ENCODE results near the gene RAB31.
"Not testable (repeated sequence)": the region's sequence is repeated elsewhere in the genome, so short reads cannot be mapped to it uniquely, and the experiment has no call there.

RAB31 gene

DNA sequence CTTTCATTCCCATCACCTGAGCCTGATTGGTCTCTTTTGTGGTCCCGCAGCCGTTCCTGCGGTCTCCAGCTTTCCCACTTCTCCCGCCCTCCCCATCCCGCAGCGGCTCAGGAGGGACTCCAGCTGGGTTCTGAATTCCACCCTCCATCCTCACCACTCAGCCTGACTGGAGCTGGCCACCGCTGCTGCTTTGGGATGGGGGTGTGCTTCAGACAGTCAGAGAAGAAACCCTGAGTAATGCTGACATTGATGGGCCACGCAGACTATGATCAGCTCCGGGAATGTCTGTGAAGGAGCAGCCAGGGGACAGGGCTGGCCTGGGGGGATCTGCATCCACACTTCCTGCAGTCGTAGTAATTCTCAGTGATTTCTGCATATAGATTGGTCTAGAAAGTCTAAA, 131.8 kb downstream of the RAB31 start:
- no peak for DNase-seq (ENCODE audit: low spot score)

DNA sequence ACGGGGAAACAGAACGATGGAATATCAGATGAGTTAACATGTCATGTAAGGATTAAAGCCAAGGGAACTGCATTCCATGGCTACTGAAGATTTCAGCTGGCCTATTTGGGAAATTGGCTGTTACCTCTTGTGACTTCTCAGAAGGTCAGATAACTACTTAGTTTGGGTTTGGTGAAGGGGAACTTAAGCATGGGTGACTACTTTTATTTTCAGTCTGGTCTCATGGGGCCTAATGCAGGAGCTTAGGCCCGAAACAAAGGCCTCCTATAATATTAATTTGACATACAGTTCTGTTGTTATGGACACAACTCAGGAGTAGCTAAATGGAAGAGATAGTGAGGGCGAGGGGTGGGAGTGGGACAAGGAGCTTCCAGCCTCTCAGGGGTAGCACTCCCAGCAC, 133.7 kb downstream of the RAB31 start:
- DNase-seq (ENCODE audit: low spot score): no peak

DNA sequence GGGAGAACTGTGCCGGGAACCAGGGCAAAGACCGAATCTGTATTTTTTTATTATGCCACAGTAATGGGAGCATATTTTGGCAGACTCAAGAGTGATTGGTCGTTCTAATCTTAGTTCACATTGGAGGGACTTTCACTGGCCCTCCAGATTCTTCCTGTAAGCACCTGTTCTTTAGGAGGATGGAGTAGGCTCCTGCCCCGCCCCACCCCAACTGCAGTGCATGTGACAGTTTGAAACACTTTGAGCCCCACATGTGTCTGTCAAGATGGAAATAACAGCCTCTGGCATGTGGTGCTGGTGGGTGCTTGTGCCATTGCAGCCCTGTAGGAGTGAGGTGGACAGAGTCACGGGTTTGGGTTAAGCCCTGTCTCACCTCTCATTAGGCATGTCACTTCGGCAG, 134.3 kb downstream of the RAB31 start:
- no peak for DNase-seq (ENCODE audit: low spot score)

DNA sequence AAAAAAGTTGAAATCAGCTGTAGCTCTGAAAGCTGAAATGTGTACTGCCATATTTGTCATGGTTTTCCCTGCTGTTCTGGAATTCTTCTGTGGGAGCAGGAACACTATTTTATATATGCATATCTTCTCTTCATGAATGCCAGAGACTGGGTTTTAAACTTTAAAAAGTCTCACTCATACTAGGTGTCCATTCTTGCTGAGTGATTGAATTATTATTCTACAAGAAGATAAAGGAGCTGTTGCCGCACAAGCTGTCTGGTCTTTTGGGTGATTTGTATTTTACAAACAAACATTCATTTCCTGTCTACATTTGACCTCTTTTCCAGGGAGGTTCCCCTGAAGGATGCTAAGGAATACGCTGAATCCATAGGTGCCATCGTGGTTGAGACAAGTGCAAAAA, 137.2 kb downstream of the RAB31 start:
- DNase-seq (ENCODE audit: low spot score): no peak

DNA sequence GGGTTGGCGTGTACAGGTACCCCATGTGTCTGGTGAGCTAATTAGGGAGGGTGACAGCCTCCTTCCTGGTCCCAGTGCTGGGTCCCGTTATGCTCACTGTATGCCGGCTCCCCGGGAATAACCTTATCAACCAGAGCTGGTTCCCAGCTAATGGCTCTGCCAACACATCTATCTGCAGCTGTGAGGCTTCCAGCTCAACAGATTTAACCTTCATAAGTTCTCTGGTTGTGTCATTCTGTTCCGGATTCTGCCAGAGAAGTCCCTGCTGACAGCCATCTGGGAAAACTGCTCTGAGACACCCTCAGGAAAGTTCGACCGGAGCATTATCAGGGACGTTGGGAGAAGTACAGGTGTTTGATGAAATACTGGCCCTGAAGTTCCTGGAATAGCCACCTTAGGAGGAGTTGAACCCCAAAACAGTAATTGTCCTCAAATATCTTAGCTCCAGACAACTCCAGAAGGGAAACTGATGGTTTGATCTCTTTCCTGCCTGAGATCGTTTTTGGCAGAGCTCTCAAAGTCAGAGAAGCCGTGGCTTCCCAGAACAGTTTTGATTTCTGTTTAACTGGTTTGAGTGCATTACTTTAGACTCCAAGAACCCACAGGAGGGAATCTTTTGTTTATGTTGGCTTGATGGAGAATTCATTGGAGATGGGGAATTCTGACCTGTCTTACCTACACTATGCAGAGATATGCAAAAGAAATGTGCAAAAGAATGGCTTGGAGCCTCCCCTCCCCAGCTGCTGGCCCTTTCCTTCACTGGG, 138.2 kb downstream of the RAB31 start:
- DNase-seq (ENCODE audit: low spot score): no peak

DNA sequence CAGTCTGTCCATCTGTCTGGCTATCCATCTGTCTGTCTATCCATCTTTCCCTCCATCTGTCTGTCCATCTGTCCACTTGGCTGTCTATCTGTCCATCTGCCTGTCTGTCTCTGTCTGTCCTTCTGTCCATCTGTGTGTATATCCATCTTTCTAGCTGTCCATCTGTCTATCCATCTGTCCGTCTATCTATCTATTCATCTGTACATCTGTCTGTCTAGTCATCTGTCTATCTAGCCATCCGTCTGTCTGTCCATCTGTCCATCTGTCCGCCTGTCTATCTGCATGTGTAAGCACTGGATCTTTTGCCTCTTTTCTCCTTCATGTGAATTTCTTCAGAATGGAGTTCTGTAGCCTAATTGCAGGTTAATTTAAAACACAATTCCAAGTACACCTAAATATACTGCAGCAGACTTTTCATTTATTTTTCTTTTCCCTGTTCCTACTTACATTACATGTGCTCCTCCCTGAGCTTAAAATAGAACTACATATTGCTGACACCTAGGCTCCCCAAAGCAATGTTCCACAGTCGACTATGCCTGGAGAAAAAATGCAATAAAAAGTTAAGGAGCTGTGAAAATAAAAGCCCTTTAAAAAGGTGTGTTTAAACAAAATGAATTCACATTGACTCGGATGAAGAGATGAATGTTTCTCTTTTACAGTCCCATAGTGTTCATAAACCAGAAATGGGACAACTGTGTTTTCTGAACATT, 140.2 kb downstream of the RAB31 start:
- no peak for DNase-seq (ENCODE audit: low spot score)

DNA sequence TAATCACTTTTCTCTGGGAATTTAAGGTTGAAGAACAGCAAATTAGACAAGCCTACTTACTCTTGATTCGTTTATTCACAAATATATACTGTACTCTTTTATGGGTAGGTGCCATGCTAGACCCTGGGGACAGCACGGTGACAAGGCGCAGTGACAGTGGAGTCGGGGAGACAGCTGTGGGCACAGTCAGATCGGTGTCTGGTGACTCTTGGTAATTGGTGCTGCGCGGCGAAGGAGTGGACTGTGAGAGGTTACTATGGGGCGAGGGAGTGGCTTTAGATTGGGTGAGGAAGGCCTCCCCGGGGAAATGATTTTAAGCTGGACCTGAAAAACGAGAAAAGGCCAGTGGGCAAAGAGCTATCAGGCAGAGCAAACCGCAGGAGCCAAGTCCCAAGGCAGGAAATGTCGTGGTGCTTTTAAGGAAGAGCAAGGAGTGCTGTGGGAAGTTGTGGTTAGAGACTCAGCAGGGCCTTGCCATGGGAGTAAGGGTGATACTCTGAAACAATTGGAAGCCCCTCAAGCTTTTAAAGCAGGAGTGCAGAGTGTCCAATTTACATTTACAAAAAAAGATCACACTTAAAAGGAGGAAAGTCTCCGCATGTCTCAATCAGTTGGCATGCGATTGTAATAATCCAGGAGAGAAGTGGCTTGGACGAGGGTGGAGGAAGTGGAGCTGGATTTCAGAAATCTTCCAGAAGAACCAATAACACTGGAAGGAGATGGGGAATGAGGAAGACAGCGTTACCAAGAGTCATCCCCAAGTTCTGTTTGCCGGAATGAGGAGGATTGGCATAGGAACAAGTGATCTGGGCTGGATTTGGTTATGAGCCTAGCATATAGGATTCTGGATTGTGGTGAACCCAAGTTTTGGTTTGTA, 141.5 kb downstream of the RAB31 start:
- no peak for DNase-seq (ENCODE audit: low spot score)

DNA sequence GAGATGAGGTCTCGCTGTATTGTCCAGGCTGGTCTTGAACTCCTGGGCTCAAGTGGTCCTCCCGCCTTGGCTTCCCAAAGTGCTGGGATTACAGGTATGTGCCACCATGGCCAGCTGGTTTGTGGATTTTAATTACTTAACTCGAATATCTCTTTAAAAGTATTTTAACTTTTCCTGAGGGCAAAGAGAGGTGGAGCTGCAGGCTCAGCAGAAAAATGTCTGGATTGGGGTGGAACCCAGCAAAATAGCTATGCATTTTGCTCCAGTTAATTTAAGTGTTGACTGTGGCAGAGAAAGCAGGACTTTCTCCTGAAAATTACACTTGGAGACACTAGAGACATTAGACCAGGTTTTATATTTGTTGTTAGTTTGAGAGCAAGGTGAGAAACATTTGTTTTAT, 142.2 kb downstream of the RAB31 start:
- no peak for DNase-seq (ENCODE audit: low spot score)

DNA sequence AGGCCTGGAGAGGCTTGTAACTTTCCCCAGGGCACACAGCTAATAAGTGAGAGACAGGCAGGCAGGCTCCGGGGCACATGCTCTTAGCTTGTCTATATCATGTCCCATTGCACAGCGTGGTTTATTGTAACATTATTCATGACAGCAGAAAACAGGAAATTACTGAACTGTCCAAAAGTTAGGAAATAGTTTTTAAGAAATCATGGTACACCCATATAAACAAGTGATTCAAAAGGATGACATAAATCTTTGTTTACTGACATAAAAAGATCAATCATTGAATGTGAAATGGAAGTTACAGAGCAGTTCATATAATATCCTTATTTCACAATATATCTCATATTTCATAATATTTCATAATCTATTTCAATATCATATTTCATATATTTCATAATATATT, 143.4 kb downstream of the RAB31 start:
- no peak for DNase-seq (ENCODE audit: low spot score)

DNA sequence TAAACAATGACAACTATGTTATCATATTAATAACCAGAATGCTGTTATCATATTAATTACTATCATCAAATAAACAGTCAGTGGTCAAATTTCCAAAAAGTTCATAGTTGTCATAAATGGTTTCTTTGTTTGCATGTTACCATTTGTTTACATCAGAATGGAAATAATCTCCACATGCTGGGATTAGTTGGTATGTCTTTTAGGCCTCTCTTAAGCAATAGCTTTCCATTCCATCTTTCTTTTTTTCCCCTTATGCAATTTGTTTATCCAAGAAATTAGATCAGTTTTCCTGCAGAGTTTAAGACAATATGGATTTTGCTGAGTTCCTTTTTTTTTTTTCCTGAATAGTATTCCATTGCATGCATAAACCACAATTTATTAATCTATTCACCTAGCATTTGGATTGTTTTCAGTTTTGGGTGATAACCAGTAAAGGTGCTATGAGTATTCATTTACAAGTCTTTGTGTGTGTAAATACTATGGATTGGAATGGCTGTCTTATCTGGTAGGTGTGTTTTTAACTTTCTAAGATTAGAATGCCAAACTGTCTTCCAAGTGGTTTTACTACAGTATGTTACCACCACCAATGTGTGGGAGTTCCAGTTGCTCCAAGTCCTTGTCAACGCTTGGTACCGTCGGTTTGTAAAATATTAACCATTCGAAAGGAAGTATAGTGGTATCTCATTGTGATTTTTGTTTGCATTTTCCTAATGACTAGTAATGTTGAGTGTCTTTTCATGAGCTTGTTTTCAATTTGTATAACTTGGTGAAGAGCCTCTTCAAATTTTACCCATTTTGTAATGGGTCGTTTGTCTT, 144.4 kb downstream of the RAB31 start:
- DNase-seq (ENCODE audit: low spot score): no peak

DNA sequence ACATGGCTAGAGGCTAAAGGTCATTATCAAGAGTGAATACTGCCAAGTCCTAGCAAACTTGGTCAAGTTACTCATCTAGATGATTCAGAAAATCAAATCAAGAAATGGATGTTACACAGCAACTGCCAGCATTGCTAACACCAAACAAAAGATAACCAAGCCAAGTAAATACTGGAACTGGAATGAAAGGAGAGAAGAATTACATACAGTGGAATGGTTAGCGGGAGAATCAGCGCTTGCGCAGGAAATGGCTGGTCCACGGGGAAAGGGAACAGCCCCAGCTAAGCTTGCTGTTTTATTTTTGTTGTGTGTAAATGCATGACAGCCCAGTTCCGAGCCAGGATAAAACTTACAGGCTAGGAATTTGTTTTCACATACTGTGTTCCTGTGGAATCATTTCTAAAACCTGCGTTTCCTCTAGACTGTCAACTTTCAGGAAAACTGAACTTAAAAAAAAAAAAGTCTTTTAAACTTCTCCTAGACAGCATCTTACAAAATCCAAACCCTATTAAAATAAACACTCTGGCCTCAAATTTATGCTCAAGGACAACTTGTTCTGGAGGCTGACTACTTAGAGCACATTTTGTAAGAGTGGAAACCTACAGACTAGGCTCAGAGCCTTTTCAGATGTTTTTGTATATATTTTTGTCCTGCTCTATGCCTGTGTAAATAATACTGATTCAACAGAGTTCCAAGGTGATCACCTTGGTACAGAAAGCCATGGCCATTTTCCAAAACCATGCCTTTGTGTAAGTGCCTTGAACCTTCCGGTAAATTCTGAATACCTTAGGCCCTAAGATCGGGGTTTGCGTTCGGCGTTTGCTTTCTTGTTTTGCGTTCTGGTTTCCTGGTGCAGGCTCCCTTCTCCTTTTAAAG, 146.9 kb downstream of the RAB31 start:
- DNase-seq (ENCODE audit: low spot score): no peak

DNA sequence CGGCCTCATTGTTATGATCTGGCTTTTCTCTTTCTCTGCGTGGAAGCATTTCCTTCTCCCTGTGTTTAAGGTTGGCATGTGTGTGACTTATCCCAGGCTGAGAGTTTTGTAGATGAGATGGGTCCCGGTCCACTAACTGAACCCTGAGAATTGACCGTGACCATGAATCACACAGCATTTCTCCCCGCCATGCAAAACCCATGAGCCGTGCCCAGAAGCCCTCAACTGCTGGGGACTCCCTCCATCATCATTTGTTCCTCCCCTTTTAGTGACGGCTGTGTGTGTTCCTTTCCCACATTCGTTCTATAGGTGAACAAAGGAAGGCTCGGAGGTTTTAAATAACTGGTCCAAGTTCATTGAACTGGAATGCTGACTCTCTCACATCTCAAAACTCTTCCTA, 147.6 kb downstream of the RAB31 start:
- DNase-seq (ENCODE audit: low spot score): no peak

DNA sequence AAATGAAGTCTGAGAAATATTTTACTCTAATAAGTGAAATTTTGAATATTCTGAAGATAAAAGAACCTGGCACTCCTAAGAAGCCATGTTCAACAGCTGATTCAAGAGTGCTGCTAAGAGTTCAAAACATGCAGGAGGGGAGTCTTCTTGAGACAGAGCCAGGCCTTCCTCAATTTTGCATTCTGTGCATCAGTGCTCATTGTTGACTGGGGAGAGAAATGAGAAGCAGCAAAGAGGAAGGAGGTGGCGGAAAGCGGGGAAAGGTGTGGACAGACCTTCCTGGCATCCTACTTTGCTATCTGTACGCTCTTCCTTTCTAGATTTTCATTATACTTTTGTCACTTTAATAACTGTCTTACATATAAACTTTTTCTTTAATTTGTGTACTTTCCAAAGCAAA, 148.0 kb downstream of the RAB31 start:
- no peak for DNase-seq (ENCODE audit: low spot score)

DNA sequence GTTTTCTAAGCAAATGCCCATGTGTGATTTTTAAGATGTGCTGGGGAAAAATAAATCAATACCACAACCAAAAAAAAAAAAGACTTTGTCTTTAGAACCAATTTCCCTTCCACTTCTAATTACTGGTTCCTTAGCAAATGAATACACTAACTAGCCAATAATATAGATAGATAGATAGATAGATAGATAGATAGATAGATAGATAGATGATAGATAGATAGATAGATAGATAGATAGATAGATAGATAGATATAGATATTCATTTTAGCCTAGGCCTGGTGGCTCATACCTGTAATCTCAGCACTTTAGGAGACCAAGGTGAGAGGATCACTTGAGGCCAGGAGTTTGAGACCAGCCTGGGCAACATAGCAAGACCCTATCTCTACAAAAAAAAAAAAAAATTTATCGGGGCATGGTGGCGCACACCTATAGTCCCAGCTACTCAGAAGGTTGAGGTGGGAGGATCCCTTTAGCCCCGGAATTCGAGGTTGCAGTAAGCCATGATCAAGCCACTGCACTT, 149.4 kb downstream of the RAB31 start:
- DNase-seq (ENCODE audit: low spot score): not testable (repeated sequence)

DNA sequence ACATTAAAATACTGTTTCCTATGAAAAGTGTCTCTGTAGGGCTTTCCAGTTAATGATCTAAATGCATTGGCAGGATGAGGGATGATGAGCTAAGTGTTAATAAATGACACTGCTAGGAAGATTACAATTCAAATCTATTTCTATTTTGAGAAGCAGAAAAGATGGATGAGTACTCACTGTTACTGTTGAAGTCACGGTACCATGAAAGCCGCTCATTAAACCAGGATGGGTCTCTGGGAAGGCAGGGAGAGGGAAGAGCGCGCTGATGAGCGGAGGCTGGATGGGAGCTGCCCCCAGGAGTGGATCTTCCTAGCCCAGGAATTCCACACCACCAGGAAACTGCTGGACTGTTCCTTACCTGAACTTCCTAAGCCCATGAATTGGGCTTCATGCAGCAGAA, 150.5 kb downstream of the RAB31 start:
- no peak for DNase-seq (ENCODE audit: low spot score)

DNA sequence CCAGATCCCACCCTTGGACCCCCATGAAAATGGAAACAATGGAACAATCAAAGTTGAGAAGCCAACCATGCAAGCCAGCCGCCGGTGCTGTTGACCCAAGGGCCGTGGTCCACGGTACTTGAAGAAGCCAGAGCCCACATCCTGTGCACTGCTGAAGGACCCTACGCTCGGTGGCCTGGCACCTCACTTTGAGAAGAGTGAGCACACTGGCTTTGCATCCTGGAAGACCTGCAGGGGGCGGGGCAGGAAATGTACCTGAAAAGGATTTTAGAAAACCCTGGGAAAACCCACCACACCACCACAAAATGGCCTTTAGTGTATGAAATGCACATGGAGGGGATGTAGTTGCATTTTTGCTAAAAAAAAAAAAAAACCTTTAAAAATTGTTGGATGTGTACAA, 151.1 kb downstream of the RAB31 start:
- DNase-seq (ENCODE audit: low spot score): no peak

DNA sequence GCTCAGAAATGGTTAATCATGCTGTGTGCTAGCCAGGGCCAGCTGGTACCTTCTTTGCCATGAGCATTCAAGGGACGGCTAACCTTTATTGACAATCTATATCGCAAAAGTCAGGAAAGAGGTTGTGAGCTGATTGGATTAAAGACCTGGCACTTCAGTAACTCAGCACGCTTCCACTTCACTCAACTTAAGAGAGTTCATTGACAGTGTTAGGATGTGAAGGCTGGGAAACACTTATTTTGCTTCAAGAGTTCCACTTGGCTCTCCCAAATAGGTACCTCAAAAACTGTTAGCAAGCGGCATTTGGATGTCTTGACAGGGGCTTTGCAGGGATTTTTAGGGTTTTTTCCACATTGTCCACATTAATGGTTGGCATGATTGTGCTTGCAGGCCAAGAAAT, 152.6 kb downstream of the RAB31 start:
- DNase-seq (ENCODE audit: low spot score): no peak

DNA sequence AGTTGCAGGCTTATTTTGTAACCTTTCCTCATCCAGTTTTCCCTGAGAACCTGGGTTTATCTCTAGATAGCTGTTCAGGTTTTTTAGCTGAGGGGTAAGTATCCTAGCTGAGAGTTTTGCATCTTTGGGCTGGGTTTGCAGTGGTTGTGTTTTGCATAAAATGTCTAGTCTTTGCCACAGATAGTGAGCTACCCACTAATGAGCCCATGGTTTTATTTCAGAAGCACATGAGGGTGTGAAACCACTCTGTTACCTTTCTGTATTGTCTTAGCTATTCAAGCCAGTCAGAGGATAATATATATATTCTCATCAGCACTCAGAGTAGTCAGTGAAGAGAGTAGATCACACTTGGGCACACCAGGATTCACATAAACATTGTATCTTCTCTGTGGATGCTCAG, 153.1 kb downstream of the RAB31 start:
- no peak for DNase-seq (ENCODE audit: low spot score)

DNA sequence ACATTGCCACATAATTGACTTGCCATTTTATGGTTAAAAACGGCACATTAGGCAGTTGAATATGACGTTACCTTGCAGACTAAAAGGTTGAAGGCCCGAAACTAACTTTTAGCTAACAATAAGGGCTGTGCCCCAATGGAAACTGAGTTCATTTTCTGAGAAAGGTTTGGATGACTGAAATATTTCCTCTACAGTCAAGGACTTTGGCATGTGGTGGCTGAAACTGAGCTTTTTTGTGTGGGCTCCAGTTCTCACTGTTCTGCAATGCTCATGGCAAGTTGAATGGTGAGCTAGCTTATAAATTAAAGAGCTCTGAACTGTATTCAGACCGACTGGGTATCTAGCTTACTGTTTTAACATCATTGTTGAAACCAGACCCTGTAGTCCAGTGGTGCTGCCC, 153.8 kb downstream of the RAB31 start:
- no peak for DNase-seq (ENCODE audit: low spot score)

DNA sequence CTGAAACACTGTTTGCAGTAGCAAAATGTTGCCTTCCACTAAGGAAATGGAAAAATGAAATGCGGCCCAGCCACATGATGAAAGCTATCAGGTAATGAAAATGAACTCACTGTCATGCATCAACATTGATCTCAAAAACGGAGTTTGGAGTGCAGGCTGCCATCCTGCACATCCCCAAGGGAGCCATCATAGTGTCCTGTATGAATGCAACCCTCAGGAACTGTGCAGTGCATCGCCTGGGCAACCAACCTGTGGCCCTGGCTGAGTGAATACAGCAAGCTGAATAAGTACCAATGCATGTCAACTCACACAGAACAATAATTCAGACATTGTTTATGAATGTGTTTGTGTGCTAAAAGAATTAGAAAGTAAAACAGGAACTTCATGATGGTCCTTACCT, 154.6 kb downstream of the RAB31 start:
- no peak for DNase-seq (ENCODE audit: low spot score)

DNA sequence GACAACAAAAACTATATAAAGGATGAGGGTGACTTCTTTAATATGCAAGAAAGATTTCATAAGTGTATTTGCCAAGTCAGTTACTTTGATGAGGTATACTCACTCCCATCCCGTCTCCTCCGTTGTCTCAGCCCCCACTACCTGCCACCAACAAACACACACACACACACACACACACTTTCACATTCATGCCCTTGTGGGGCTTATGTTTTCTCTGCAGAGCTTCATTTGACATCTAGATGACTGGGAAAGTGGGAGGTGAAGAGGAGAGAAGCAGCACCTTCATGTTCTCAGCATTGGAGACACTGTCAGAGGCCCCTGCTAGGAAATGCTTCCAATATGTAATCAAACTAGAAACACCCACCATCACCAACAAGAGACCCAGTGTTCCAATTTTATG, 155.2 kb downstream of the RAB31 start:
- no peak for DNase-seq (ENCODE audit: low spot score)

Measured in COLO829 (cell line).